ENCODE results near the gene TTC34.

GRCh38 chr1:2627746-2628145, 173.7 kb downstream of the TTC34 start:
- TF ChIP-seq USF1 (IDR thresholded peaks at IDR 0.05; ENCODE audit: borderline replicate concordance, low read depth) = no peak
- TF ChIP-seq PBX3 (IDR thresholded peaks at IDR 0.05) = no peak
- no peak for TF ChIP-seq CTCF (IDR thresholded peaks at IDR 0.05)
- TF ChIP-seq REST (IDR thresholded peaks at IDR 0.05; ENCODE audit: low read depth, low read length) = no peak
- no peak for TF ChIP-seq RFX5 (IDR thresholded peaks at IDR 0.05; ENCODE audit: low read length)
- no peak for TF ChIP-seq MAX (IDR thresholded peaks at IDR 0.05; ENCODE audit: low read depth)
- no peak for TF ChIP-seq CHD2 (IDR thresholded peaks at IDR 0.05; ENCODE audit: low read length, partially characterized antibody)
- TF ChIP-seq SIN3A (IDR thresholded peaks at IDR 0.05; ENCODE audit: borderline replicate concordance, low read depth, low read length) = no peak
- no peak for TF ChIP-seq ELF1 (IDR thresholded peaks at IDR 0.05)
- TF ChIP-seq EZH2phosphoT487 (IDR thresholded peaks at IDR 0.05; ENCODE audit: borderline replicate concordance, low read depth) = no peak
- no peak for TF ChIP-seq GABPA (IDR thresholded peaks at IDR 0.05; ENCODE audit: low read depth)
- TF ChIP-seq USF2 (IDR thresholded peaks at IDR 0.05; ENCODE audit: borderline replicate concordance, low read depth, low read length) = no peak
- no peak for TF ChIP-seq POLR2AphosphoS5 (IDR thresholded peaks at IDR 0.05; ENCODE audit: low read depth, low read length)
